ENCODE data around the gene WAC.

Gene WAC

DNA sequence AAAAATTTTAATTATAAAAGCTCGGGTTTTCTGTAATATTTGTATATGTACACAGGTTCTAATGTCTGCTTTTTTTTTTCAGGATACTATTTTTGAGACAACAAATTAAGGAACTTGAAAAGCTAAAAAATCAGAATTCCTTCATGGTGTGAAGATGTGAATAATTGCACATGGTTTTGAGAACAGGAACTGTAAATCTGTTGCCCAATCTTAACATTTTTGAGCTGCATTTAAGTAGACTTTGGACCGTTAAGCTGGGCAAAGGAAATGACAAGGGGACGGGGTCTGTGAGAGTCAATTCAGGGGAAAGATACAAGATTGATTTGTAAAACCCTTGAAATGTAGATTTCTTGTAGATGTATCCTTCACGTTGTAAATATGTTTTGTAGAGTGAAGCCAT is 86.5 kb downstream of the WAC start:
- H3K4me3 ChIP-seq (ENCODE audit: low read depth, low read length), result no peak overlapping the region
- DNase-seq (ENCODE audit: low read depth, low spot score), result no peak
- TF ChIP-seq, protein P1, sequence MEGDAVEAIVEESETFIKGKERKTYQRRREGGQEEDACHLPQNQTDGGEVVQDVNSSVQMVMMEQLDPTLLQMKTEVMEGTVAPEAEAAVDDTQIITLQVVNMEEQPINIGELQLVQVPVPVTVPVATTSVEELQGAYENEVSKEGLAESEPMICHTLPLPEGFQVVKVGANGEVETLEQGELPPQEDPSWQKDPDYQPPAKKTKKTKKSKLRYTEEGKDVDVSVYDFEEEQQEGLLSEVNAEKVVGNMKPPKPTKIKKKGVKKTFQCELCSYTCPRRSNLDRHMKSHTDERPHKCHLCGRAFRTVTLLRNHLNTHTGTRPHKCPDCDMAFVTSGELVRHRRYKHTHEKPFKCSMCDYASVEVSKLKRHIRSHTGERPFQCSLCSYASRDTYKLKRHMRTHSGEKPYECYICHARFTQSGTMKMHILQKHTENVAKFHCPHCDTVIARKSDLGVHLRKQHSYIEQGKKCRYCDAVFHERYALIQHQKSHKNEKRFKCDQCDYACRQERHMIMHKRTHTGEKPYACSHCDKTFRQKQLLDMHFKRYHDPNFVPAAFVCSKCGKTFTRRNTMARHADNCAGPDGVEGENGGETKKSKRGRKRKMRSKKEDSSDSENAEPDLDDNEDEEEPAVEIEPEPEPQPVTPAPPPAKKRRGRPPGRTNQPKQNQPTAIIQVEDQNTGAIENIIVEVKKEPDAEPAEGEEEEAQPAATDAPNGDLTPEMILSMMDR (IDR thresholded peaks at IDR 0.05; ENCODE audit: low read depth, low read length), result no peak
- in situ Hi-C loops (cut with HindIII; ENCODE audit: low sequenced_read_pairs), result no loop called here

DNA sequence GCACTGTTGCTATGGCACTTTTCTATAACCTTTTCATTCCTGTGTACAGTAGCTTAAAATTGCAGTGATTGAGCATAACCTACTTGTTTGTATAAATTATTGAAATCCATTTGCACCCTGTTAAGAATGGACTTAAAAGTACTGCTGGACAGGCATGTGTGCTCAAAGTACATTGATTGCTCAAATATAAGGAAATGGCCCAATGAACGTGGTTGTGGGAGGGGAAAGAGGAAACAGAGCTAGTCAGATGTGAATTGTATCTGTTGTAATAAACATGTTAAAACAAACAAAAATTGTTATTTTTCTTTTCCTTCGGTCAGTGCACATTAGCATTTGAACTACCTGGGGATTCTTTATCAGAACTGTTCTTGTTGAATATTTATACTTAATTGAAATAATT is 87.3 kb downstream of the WAC start:
- no peak overlapping the region for H3K4me3 ChIP-seq (ENCODE audit: low read depth, low read length)
- DNase-seq (ENCODE audit: low read depth, low spot score), result no peak
- TF ChIP-seq, protein P1 (IDR thresholded peaks at IDR 0.05; ENCODE audit: low read depth, low read length), result no peak
- in situ Hi-C loops (cut with HindIII; ENCODE audit: low sequenced_read_pairs), result no loop called here

GRCh38 chr10:28623483-28623882 is 90.6 kb downstream of the WAC start:
- DNase-seq (ENCODE audit: low read depth, low spot score), result no peak
- in situ Hi-C loops (cut with HindIII; ENCODE audit: low sequenced_read_pairs), result no loop called here
- TF ChIP-seq, protein P1 (IDR thresholded peaks at IDR 0.05; ENCODE audit: low read depth, low read length), result no peak
- no peak overlapping the region for H3K4me3 ChIP-seq (ENCODE audit: low read depth, low read length)

- DNase-seq (ENCODE audit: low read depth, low spot score), result no peak
- no peak overlapping the region for H3K4me3 ChIP-seq (ENCODE audit: low read depth, low read length)
- in situ Hi-C loops (cut with HindIII; ENCODE audit: low sequenced_read_pairs), result no loop called here
- TF ChIP-seq, protein P1 (IDR thresholded peaks at IDR 0.05; ENCODE audit: low read depth, low read length), result no peak
Measured at GRCh38 chr10:28624351-28624750, 91.4 kb downstream of the WAC start.

DNA sequence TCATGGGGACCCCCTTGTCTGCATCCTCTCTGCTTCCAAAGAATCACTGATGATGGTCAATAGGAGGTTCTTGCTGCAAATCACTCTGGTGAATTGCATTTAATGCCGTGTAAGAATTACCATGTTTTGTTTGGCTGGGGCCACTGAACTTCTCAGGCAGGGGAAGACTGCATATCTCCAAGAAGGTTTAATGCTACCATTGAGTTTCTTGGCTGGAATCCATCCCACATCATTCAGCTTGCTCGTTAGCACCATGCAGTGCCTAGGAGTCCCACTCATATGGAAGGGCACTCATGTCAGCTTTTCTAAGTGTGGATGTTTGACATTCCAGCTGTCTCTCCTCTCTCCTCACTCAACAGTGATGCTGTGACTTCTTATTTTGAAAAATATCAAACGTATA is 94.2 kb downstream of the WAC start:
- TF ChIP-seq, protein P1 (IDR thresholded peaks at IDR 0.05; ENCODE audit: low read depth, low read length), result no peak
- H3K4me3 ChIP-seq (ENCODE audit: low read depth, low read length), result no peak overlapping the region
- in situ Hi-C loops (cut with HindIII; ENCODE audit: low sequenced_read_pairs), result no loop called here
- peak; percentile 68 for DNase-seq (ENCODE audit: low read depth, low spot score)

DNA sequence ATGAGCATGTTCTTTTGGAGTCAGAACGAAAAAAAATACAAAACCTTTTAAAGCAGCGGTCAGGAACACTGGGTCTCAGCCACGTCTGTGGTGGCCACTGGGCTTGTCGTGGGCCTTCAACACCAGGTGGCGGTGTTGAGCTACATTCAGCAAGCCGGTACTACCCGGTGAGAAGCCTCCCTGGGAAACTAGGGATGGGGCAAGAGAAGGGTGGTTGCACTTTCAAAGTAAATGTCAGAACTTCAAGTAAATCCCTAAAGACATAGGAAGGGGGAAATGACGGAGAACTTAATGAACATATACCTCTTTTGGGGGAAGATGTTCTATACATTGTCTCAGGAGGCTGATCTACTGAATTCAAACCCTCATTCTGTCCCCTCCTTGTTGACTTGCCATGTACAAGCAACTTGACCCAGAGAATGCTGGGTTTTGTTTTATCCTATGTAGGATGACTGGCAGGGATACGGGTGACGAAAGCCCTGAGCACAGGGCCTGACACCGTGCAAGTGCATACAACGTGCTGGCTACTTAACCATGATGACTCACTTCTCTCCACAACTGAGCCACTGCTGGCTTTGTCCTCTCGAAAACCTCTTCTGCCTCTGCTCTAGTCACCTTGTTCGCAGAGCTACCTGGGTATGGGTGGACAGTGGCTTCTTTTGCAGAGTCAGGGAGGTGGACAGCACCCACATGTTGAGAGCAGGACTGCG is 95.4 kb downstream of the WAC start:
- no peak overlapping the region for H3K4me3 ChIP-seq (ENCODE audit: low read depth, low read length)
- in situ Hi-C loops (cut with HindIII; ENCODE audit: low sequenced_read_pairs), result no loop called here
- peak; percentile 76 for DNase-seq (ENCODE audit: low read depth, low spot score)
- TF ChIP-seq, protein P1 (IDR thresholded peaks at IDR 0.05; ENCODE audit: low read depth, low read length), result peak; percentile 96
